ENCODE measurements around the gene DEAF1.

The DEAF1 gene

GRCh38 chr11:662689-663274, 32.2 kb downstream of the DEAF1 start:
- peak; percentile 63 for DNase-seq
- no peaks in the 10 kb centered on the region for H3K4me1 ChIP-seq
- H3K27me3 ChIP-seq = no peaks in the 10 kb centered on the region
- H3K4me3 ChIP-seq (ENCODE audit: low read depth, low read length) = no peak overlapping the region
- H3K9me3 ChIP-seq = no peaks in the 10 kb centered on the region
- peak; percentile 56 for TF ChIP-seq CTCF (IDR thresholded peaks at IDR 0.05; ENCODE audit: low read depth, low read length)
- H3K36me3 ChIP-seq = no peaks in the 10 kb centered on the region; the same call in none of the 2 replicates

- Histone ChIP-seq H3K4me1 (no peaks in the 10 kb centered on the region), H3K36me3 (no peaks in the 10 kb centered on the region; the same call in none of the 2 replicates), H3K9me3 (no peaks in the 10 kb centered on the region), H3K4me3 (ENCODE audit: low read depth, low read length) (no peak overlapping the region), H3K27me3 (no peaks in the 10 kb centered on the region)
- no peak for DNase-seq
- TF ChIP-seq CTCF (IDR thresholded peaks at IDR 0.05; ENCODE audit: low read depth, low read length) = no peak
Observed at GRCh38 chr11:660681-661444, 34.2 kb downstream of the DEAF1 start.

GRCh38 chr11:660281-660680, 34.7 kb downstream of the DEAF1 start:
- no peak for TF ChIP-seq CTCF (IDR thresholded peaks at IDR 0.05; ENCODE audit: low read depth, low read length)
- Histone ChIP-seq H3K27me3 (no peaks in the 10 kb centered on the region), H3K4me3 (ENCODE audit: low read depth, low read length) (no peak overlapping the region), H3K36me3 (no peaks in the 10 kb centered on the region; the same call in none of the 2 replicates), H3K9me3 (no peaks in the 10 kb centered on the region), H3K4me1 (no peaks in the 10 kb centered on the region)
- no peak for DNase-seq

- H3K9me3 ChIP-seq = no peaks in the 10 kb centered on the region
- no peaks in the 10 kb centered on the region for H3K27me3 ChIP-seq
- no peak overlapping the region for H3K4me3 ChIP-seq (ENCODE audit: low read depth, low read length)
- TF ChIP-seq CTCF (IDR thresholded peaks at IDR 0.05; ENCODE audit: low read depth, low read length) = no peak
- DNase-seq = no peak
- no peaks in the 10 kb centered on the region; the same call in none of the 2 replicates for H3K36me3 ChIP-seq
- no peaks in the 10 kb centered on the region for H3K4me1 ChIP-seq
Observed at GRCh38 chr11:659532-660085, 35.4 kb downstream of the DEAF1 start.

GRCh38 chr11:657691-658126, 37.3 kb downstream of the DEAF1 start:
- DNase-seq = no peak
- no peak overlapping the region for H3K4me3 ChIP-seq (ENCODE audit: low read depth, low read length)
- no peak for TF ChIP-seq CTCF (IDR thresholded peaks at IDR 0.05; ENCODE audit: low read depth, low read length)
- no peaks in the 10 kb centered on the region for H3K4me1 ChIP-seq
- H3K9me3 ChIP-seq = no peaks in the 10 kb centered on the region
- no peaks in the 10 kb centered on the region; the same call in 1 of the 2 replicates for H3K36me3 ChIP-seq
- no peaks in the 10 kb centered on the region for H3K27me3 ChIP-seq

- DNase-seq = no peak
- H3K4me3 ChIP-seq (ENCODE audit: low read depth, low read length) = no peak overlapping the region
- TF ChIP-seq CTCF (IDR thresholded peaks at IDR 0.05; ENCODE audit: low read depth, low read length) = no peak
- no peaks in the 10 kb centered on the region for H3K4me1 ChIP-seq
- no peaks in the 10 kb centered on the region for H3K36me3 ChIP-seq
- H3K9me3 ChIP-seq = no peaks in the 10 kb centered on the region
- H3K27me3 ChIP-seq = no peaks in the 10 kb centered on the region
Observed at GRCh38 chr11:656866-657265, 38.2 kb downstream of the DEAF1 start.

Data from BE2C (cell line).